CD4-positive, alpha-beta T cell treated with Interleukin-4 for 1 hour (primary cell): ENCODE data around the gene MGAT5B.
A peak's percentile ranks its signal among the peaks of the same experiment; 100 is the strongest.

ENCODE experiments used
- DNase-seq, 2 donors: peaks; one replicate each; pipeline ENCODE4 v3.0.0-alpha.2; 2020 to 2022

Gene MGAT5B

GRCh38 chr17:76987486-76988093 is 119.4 kb downstream of the MGAT5B start:
- no peak for DNase-seq

GRCh38 chr17:76988796-76989195 is 120.6 kb downstream of the MGAT5B start:
- no peak for DNase-seq

GRCh38 chr17:76989519-76989918 is 121.3 kb downstream of the MGAT5B start:
- no peak for DNase-seq

GRCh38 chr17:76992891-76993290 is 124.7 kb downstream of the MGAT5B start:
- no peak for DNase-seq

GRCh38 chr17:76993651-76994050 is 125.4 kb downstream of the MGAT5B start:
- peak; percentile 13 to 32 for DNase-seq

- DNase-seq, result no peak
Measured at GRCh38 chr17:76994237-76994637, 126.0 kb downstream of the MGAT5B start.

GRCh38 chr17:76995387-76996105 is 127.3 kb downstream of the MGAT5B start:
- no peak for DNase-seq

GRCh38 chr17:76996741-76997694 is 128.8 kb downstream of the MGAT5B start:
- DNase-seq, result peak in 1 of 2 donors; percentile 14

GRCh38 chr17:76997981-76998531 is 129.9 kb downstream of the MGAT5B start:
- DNase-seq, result peak; percentile 74 to 82

GRCh38 chr17:76998839-76999238 is 130.6 kb downstream of the MGAT5B start:
- no peak for DNase-seq
